GM21723 (cell line): ENCODE results near the gene PYCR2.

Experiments
- ATAC-seq: cut with Tn5 transposase; IDR thresholded peaks from one replicate; pipeline ENCODE4 v1.9.1; 2021; ENCODE audit warnings: mild to moderate bottlenecking, moderate library complexity; ENCODE audit not compliant: unreplicated experiment

Gene PYCR2

GRCh38 chr1:225921734-225922709, 2.0 kb downstream of the PYCR2 start:
- ATAC-seq: no peak

- ATAC-seq: no peak
Observed at GRCh38 chr1:225919906-225920305, 4.1 kb downstream of the PYCR2 start.

- no peak for ATAC-seq
Observed at GRCh38 chr1:225918280-225918679, 5.8 kb downstream of the PYCR2 start.

GRCh38 chr1:225917536-225917935, 6.5 kb downstream of the PYCR2 start:
- no peak for ATAC-seq

GRCh38 chr1:225917101-225917500, 6.9 kb downstream of the PYCR2 start:
- ATAC-seq: no peak

GRCh38 chr1:225915538-225915991, 8.5 kb downstream of the PYCR2 start:
- no peak for ATAC-seq

- no peak for ATAC-seq
Observed at GRCh38 chr1:225914947-225915346, 9.1 kb downstream of the PYCR2 start.

- no peak for ATAC-seq
Observed at GRCh38 chr1:225914391-225914790, 9.7 kb downstream of the PYCR2 start.

- ATAC-seq: peak; percentile 84
Observed at GRCh38 chr1:225911191-225912130, 12.6 kb downstream of the PYCR2 start.

- no peak for ATAC-seq
Observed at GRCh38 chr1:225909477-225909876, 14.6 kb downstream of the PYCR2 start.

GRCh38 chr1:225908773-225909172, 15.3 kb downstream of the PYCR2 start:
- ATAC-seq: no peak

GRCh38 chr1:225908013-225908640, 15.9 kb downstream of the PYCR2 start:
- ATAC-seq: no peak

- no peak for ATAC-seq
Observed at GRCh38 chr1:225907341-225907740, 16.7 kb downstream of the PYCR2 start.

GRCh38 chr1:225906467-225906866, 17.6 kb downstream of the PYCR2 start:
- ATAC-seq: no peak

- no peak for ATAC-seq
Observed at GRCh38 chr1:225903623-225904022, 20.4 kb downstream of the PYCR2 start.

- ATAC-seq: no peak
Observed at GRCh38 chr1:225899044-225899925, 24.8 kb downstream of the PYCR2 start.

- ATAC-seq: no peak
Observed at GRCh38 chr1:225897595-225898514, 26.2 kb downstream of the PYCR2 start.

GRCh38 chr1:225896937-225897549, 27.0 kb downstream of the PYCR2 start:
- ATAC-seq: peak; percentile 100
